IPS-NIHi7 (cell line): ENCODE results near the gene IPO8.
"Not testable (repeated sequence)": the region's sequence is repeated elsewhere in the genome, so short reads cannot be mapped to it uniquely, and the experiment has no call there.

Experiments
- DNase-seq: peaks from one replicate; pipeline ENCODE4 v3.0.0; 2012; ENCODE audit warnings: mixed read lengths; ENCODE audit errors: extremely low spot score

The IPO8 gene

DNA sequence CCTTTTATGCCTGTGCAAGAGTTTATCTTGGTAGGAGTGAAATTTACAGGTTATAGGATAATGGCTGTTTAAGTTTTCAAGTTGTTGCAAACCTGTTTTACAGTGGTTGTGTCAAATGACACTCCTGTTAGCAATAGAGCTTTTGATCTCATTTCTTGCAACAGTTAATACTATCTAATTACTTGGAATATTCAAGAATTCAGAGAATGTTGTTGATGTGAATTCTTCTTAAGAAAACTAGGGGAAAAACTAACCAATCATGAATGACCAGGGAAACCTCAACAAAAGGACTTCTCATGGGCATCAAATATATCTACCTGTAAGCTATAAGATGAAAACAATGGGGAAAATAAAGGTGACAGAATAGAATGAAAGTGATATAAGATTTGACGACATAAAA is 85.0 kb downstream of the IPO8 start:
- no peak for DNase-seq

DNA sequence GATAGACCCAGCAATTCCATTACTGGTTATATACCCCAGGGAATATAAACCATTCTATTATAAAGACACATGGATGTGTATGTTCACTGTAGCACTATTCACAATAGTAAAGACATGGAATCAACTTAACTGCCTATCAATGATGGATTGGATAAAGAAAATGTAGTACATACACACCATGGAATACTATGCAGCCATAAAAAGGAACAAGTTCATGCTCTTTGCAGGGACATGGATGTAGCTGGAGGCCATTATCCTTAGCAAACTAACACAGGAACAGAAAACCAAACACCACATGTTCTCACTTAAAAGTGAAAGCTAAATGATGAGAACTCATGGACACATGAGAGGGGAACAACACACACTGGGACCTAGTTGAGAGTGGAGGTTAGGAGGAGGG is 85.8 kb downstream of the IPO8 start:
- not testable (repeated sequence) for DNase-seq

DNA sequence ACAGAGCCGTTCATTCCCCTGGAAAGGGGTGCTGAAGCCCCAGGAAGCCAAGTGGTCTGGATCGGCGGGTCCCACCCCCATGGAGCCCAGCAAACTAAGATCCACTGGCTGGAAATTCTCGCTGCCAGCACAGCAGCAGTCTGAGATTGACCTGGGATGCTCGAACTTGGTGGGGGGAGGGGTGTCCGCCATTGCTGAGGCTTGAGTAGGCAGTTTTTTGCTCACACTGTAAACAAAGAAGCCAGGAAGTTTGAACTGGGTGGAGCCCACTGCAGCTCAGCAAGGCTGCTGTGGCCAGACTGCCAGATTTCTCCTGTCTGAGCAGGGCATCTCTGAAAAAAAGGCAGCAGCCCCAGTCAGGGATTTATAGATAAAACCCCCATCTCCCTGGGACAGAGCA is 91.4 kb downstream of the IPO8 start:
- not testable (repeated sequence) for DNase-seq

DNA sequence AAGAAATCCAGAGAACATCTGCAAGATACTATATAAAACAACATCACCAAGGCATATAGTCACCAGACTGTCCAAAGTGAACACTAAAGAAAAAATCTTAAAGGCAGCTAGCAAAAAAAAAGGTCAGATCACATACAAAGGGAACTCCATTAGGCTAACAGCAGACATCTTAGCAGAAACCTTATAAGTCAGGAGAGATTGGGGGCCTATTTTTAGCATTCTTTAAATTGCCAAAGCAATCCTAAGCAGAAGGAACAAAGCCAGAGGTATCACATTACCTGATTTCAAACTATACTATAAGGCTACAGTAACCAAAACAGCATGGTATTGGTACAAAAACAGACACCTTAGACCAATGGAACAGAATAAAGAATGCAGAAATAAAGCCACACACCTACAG is 92.5 kb downstream of the IPO8 start:
- DNase-seq = no peak

DNA sequence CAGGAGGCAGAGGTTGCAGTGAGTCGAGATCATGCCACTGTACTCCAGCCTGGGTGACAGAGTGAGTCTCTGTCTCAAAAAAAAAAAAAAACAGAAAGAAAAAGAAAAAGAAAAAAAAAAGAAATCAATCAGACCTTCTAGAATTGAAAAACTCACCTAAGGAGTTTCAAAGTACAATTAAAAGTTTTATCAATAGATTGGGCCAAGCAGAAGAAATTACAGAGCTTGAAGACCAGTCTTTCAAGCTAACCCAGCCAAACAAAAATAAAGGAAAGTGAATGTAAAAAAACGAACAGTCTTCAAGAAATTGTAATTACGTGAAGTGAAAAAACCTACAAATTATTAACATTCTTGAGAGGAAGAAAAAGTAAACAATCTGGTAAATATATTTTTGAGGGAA is 93.0 kb downstream of the IPO8 start:
- no peak for DNase-seq

DNA sequence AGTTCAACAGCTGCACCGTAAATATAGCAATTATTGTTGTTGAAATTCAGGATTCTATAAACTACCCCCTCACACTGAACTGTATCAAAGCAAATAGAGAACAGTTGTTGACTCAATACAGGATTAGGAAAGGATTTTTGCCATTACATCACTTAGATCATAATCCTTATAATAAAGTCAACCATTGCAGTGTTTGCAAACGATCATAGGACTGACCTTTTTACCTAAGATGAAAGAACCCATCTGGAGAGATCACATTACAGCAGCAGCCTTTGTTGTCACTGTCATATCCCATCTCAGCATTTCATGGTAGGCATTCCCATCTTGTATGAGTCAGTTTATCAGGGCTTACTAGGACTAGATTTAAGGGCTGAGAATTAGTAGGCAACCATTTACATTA is 96.1 kb downstream of the IPO8 start:
- no peak for DNase-seq

DNA sequence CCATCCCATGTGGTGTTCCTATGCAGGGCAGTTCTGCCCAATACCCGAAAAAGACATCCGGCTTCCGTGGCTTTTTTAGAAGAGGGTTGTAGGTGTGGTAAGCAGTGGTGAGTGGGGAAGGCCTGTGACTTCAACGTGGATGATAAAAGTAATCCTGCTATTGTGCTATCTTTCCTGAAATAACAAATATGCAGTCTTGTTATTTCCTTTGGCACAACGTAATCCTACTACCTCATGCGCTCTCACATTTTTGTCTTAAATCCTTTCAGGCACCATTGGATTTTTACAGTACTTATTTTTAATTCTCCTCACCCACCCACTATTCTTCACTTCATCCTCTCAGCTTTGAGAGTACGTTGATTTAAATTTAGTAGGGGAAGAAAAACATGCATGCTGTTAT is 96.8 kb downstream of the IPO8 start:
- no peak for DNase-seq

DNA sequence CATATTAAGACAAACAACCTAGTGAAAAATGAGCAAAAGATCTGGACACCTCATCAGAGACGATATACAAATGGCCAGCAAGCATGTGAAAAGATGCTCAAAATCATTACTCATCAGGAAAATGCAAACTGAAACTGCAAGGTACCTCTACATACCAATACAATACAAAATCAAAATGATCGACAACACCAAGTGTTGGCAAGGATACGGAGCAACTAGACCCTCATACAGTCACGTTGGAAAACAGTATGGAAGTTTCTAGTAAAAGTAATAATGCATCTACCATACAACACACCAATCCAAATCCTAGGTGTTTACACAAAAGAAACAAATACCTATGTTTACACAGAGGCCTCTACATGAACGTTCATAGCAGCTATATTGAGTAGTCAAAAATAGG is 99.9 kb downstream of the IPO8 start:
- DNase-seq = no peak

DNA sequence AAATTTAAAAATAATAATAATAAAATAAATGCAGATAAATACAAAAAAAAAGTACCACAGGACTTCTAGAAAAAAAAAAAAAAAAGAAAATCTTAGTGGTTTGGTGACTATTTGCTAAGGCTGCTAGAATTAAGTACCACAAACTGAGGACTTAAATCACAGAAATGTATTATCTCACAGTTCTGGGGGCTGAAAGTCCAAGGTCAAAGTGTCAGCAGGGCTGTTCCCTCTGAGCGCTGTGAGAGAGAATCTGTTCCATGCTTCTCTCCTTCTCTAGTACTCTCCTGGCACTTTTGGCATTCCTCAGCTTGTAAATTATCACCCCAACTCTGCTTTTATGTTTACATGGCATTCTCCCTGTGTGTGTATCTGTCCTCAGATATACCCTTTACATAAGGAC is 101.2 kb downstream of the IPO8 start:
- DNase-seq = no peak

DNA sequence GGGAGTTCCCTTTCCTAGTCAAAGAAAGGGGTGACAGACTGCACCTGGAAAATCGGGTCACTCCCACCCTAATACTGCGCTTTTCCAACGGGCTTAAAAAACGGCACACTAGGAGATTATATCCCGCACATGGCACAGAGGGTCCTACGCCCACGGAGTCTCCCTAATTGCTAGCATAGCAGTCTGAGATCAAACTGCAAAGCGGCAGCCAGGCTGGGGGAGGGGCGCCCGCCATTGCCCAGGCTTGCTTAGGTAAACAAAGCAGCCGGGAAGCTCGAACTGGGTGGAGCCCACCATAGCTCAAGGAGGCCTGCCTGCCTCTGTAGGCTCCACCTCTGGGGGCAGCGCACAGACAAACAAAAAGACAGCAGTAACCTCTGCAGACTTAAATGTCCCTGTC is 107.1 kb downstream of the IPO8 start:
- not testable (repeated sequence) for DNase-seq

DNA sequence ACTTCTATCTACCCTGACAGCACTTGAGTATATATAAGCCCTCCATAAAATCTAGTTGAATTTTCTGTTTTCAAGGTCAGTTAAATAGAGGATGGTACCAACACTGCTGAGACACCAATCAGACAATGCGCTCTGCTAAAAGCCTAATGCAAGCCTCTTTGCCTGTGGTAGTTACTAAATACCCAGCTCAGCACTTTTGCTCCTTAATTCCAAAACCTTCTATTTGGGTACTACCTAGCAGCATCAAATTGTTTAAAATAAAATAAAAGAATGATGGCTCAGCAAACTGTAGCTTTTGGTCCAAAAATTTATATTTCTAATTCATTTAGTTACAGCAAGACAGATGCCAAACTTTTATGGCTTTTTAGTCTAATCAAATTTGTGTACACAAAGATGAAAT is 107.9 kb downstream of the IPO8 start:
- DNase-seq = no peak

DNA sequence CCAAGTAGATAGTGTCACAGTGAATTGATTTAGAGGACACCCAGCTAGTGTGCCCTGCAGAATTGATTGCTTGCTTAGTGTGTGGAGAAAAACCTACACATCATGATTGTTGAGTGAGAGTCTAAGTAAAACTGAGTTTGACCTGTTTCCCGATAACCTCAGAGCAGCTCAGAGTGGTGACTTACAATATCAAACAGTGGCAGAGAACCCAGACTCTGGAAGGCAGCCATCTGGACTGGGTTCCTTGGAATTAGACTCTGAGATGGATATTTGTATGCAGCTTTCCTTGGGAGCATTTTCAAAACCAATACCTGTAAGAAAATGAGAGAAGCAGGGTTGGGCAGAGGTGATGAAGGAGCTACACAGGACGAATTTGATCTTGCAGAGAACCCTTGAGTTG is 109.8 kb downstream of the IPO8 start:
- no peak for DNase-seq

DNA sequence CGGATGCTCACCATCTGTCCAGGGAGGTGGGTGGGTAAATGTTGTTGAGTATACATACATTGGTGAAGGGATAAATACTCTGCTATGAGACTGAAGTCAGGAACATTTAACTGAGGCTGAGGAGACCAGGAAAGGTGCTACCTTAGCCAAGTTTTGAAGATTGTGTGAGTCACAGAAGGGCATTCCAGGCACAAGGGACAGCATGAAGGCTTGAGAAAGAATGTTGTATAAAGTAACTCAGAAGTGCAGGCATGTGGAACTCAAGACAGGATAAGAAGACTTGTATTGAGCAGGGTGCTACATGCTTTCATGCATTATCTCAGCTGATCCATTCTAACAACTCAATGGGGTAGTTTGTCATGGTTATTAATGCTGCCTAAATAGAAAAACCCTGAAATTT is 112.7 kb downstream of the IPO8 start:
- no peak for DNase-seq

DNA sequence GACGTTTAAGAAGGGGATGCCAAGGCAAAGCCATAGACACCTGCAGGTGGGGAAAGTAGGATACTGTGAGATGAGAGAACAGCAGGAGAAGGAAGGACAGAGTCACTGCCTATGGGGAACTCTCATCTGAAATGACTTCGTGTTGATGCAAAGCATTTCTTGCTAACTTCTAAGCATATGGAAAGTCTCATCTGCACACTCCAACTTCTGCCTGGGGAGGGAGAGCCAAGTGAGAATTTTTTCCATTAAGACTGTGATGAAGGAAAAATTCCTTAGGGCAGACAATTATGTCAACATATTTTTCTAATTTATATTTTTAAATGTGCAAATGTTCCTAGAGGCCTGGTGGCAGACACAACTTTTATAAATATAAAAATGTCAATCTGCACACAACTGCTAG is 115.3 kb downstream of the IPO8 start:
- DNase-seq = no peak
